ENCODE results near the gene MED15. TPM values are rescaled to one million over a fixed set of nuclear protein-coding genes. Genes with fewer than 3 reads are reported as not detected.
"Not testable (repeated sequence)": the region's sequence is repeated elsewhere in the genome, so short reads cannot be mapped to it uniquely, and the experiment has no call there.

The MED15 gene
- total RNA-seq, 4 donors from 2014 or later = 30.6 to 62.3 (median 54.3) TPM

DNA sequence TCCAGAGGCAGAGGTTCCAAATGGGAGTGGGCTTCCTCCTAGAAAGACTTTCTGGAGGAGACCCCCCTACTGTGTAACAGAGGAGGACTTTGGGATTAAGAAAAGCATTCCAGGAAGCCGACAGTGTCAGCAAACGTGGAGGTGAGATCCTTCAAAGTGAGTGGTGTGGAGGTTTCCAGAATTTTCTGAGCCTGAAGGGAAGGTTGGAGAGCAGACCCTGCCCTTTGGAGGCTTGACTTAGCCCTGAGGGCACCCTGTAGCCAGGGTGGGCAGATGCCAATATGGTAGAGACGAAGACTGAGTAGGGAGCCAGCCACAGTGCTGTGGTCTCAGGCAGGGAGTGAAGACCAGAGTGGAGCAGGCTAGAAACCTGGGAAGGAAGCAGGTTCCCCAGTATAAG, 10.0 kb upstream of the MED15 start:
- Histone ChIP-seq H3K4me3 (no peak overlapping the region), H3K9me3 (no peaks in the 10 kb centered on the region), H3K4me1 (peaks cover 0 to 35% (median 14%) of the 10 kb centered on the region in 3 donors), H3K36me3 (peaks cover 0 to 30% of the 10 kb centered on the region in 2 donors), H3K27ac (no peak overlapping the region), H3K27me3 (no peaks in the 10 kb centered on the region)
- no peak for ATAC-seq
- TF ChIP-seq POLR2A (IDR thresholded peaks at IDR 0.05) = no peak
- no peak for TF ChIP-seq POLR2AphosphoS5 (IDR thresholded peaks at IDR 0.05)
- TF ChIP-seq, protein P1, sequence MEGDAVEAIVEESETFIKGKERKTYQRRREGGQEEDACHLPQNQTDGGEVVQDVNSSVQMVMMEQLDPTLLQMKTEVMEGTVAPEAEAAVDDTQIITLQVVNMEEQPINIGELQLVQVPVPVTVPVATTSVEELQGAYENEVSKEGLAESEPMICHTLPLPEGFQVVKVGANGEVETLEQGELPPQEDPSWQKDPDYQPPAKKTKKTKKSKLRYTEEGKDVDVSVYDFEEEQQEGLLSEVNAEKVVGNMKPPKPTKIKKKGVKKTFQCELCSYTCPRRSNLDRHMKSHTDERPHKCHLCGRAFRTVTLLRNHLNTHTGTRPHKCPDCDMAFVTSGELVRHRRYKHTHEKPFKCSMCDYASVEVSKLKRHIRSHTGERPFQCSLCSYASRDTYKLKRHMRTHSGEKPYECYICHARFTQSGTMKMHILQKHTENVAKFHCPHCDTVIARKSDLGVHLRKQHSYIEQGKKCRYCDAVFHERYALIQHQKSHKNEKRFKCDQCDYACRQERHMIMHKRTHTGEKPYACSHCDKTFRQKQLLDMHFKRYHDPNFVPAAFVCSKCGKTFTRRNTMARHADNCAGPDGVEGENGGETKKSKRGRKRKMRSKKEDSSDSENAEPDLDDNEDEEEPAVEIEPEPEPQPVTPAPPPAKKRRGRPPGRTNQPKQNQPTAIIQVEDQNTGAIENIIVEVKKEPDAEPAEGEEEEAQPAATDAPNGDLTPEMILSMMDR (IDR thresholded peaks at IDR 0.05) = no peak
- no peak for TF ChIP-seq EP300 (IDR thresholded peaks at IDR 0.05)
- WGBS, 2 donors (ENCODE audit: low coverage in 1 of 2) = 94% methylated on average over 3 of the region's 3 CpGs; no CpG with 5 or more reads in 1 of the 2 donors

DNA sequence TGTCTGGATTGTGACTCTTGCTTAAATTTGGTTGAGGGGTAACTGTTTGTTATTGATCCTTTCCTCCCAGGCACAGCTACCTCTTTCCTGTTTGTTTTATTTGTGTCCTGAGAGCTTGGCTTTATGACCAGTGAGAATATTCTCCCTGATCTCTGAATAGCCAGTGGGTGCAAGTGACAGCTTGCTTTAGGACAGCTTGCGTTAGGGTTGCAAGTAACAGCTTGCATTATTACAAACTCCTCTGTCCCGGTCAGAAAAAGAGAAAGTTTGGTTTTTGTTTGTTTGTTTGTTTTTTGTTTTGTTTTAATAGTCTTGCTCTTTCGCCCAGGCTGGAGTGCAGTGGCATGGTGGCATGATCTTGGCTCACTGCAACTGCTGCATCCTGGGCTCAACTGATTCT, 8.5 kb upstream of the MED15 start:
- H3K27me3 ChIP-seq = no peaks in the 10 kb centered on the region
- TF ChIP-seq POLR2A (IDR thresholded peaks at IDR 0.05) (no peak), EP300 (IDR thresholded peaks at IDR 0.05) (no peak), POLR2AphosphoS5 (IDR thresholded peaks at IDR 0.05) (no peak)
- TF ChIP-seq, protein P1 (IDR thresholded peaks at IDR 0.05) = no peak
- no peaks in the 10 kb centered on the region for H3K9me3 ChIP-seq
- H3K4me1 ChIP-seq = peaks cover 0 to 21% (median 10%) of the 10 kb centered on the region in 3 donors
- H3K36me3 ChIP-seq = peaks cover 0 to 30% of the 10 kb centered on the region in 2 donors
- no peak overlapping the region for H3K4me3 ChIP-seq
- H3K27ac ChIP-seq = no peak overlapping the region
- no peak for ATAC-seq
- 50 to 68% methylated on average over 1 to 3 of the region's 3 CpGs for WGBS, 2 donors (ENCODE audit: low coverage in 1 of 2)

DNA sequence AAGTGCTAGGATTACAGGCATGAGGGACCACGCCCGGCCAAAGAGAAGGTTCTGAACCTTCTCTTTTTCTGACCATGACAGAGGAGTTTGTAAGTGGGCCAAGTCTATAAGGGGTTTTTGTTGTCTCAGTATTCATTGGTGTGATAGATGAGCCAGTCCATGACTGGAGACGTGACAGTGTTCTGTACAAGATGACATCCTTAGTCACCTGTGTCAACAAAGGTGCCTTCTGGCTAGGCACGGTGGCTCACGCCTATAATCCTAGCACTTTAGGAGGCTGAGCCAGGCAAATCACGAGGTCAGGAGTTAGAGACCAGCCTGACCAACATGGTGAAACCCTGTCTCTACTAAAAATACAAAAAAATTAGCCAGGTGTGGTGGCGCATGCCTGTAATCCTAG, 7.6 kb upstream of the MED15 start:
- WGBS, 2 donors (ENCODE audit: low coverage in 1 of 2) = 82 to 100% methylated on average over 2 to 3 of the region's 7 CpGs
- peaks cover 0 to 30% of the 10 kb centered on the region in 2 donors for H3K36me3 ChIP-seq
- H3K4me1 ChIP-seq = peaks cover 0 to 13% (median 5%) of the 10 kb centered on the region in 3 donors
- no peak for ATAC-seq
- no peaks in the 10 kb centered on the region for H3K27me3 ChIP-seq
- H3K9me3 ChIP-seq = no peaks in the 10 kb centered on the region
- H3K27ac ChIP-seq = no peak overlapping the region
- TF ChIP-seq, protein P1 (IDR thresholded peaks at IDR 0.05) = no peak
- TF ChIP-seq EP300 (IDR thresholded peaks at IDR 0.05) (no peak), POLR2A (IDR thresholded peaks at IDR 0.05) (no peak), POLR2AphosphoS5 (IDR thresholded peaks at IDR 0.05) (no peak)
- H3K4me3 ChIP-seq = no peak overlapping the region

GRCh38 chr22:20503816-20504215, 3.6 kb upstream of the MED15 start:
- TF ChIP-seq POLR2AphosphoS5 (IDR thresholded peaks at IDR 0.05) (no peak), POLR2A (IDR thresholded peaks at IDR 0.05) (no peak), EP300 (IDR thresholded peaks at IDR 0.05) (no peak)
- TF ChIP-seq, protein P1 (IDR thresholded peaks at IDR 0.05) = no peak
- H3K27me3 ChIP-seq = no peaks in the 10 kb centered on the region
- H3K36me3 ChIP-seq = peaks cover 0 to 29% of the 10 kb centered on the region in 2 donors
- no peaks in the 10 kb centered on the region for H3K9me3 ChIP-seq
- H3K4me3 ChIP-seq = no peak overlapping the region
- H3K27ac ChIP-seq = no peak overlapping the region
- WGBS, 2 donors (ENCODE audit: low coverage in 1 of 2) = 83% methylated on average over 1 of the region's 2 CpGs; no CpG with 5 or more reads in 1 of the 2 donors
- H3K4me1 ChIP-seq = peaks cover 0 to 17% (median 3%) of the 10 kb centered on the region in 3 donors
- ATAC-seq = no peak

- WGBS, 2 donors (ENCODE audit: low coverage in 1 of 2) = 86 to 90% methylated on average over 1 to 2 of the region's 5 CpGs
- H3K9me3 ChIP-seq, H3K27me3 ChIP-seq, ATAC-seq, H3K4me3 ChIP-seq, H3K27ac ChIP-seq: not testable (repeated sequence)
- H3K36me3 ChIP-seq = peaks cover 0 to 23% of the 10 kb centered on the region in 2 donors
- peaks cover 0 to 23% (median 8%) of the 10 kb centered on the region in 3 donors for H3K4me1 ChIP-seq
Observed at GRCh38 chr22:20504293-20504922, 3.0 kb upstream of the MED15 start.
